GM19372 (cell line): ENCODE results near the gene AFAP1.
"Not testable (repeated sequence)": the region's sequence is repeated elsewhere in the genome, so short reads cannot be mapped to it uniquely, and the experiment has no call there.

Experiments used
- ATAC-seq: cut with Tn5 transposase; IDR thresholded peaks from one replicate; pipeline ENCODE4 v1.9.1; 2021; ENCODE audit warnings: mild to moderate bottlenecking, low read depth, moderate library complexity; ENCODE audit not compliant: unreplicated experiment

The AFAP1 gene

DNA sequence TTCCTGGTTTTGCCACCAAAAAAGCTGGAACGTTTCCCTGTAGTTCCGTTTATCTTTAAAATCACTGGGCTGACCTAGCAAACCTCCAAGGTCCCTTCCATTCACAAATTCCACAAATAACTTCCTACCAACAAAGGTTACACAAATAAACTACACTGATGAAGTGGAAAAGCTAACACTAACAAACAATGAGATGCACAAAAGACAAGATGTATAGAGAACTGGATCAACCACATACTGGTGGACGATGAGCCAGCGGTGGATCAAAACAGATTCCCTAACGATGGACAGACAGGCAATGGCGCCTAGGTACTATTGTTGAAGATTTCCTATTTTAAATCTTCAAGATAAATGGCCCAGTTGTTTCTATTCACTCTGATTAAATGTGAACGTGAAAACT is 15.5 kb downstream of the AFAP1 start:
- ATAC-seq: no peak

GRCh38 chr4:7922466-7922865 is 17.2 kb downstream of the AFAP1 start:
- ATAC-seq: no peak

DNA sequence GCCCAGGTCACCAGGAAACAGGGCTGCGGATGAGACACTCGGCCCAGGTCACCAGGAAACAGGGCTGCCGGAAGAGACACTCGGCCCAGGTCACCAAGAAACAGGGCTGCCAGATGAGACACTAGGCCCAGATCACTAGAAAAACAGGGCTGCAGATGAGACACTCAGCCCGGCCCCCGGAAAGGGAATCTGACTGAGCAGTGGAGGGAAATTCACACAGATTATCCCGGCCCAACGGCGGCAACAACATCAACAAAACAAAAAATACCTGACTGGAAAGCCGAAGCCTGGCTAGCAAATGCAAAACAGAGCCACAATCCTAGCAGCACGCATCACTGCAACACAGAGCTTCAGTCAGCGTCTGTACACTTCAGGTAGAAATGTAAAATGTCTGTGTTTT is 20.7 kb downstream of the AFAP1 start:
- ATAC-seq: no peak

DNA sequence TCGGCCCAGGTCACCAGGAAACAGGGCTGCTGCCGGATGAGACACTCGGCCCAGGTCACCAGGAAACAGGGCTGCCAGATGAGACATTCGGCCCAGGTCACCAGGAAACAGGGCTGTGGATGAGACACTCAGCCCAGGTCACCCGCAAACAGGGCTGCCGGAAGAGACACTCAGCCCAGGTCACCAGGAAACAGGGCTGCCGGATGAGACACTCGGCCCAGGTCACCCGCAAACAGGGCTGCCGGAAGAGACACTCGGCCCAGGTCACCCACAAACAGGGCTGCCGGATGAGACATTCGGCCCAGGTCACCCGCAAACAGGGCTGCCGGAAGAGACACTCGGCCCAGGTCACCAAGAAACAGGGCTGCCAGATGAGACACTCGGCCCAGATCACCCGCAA is 21.5 kb downstream of the AFAP1 start:
- not testable (repeated sequence) for ATAC-seq

DNA sequence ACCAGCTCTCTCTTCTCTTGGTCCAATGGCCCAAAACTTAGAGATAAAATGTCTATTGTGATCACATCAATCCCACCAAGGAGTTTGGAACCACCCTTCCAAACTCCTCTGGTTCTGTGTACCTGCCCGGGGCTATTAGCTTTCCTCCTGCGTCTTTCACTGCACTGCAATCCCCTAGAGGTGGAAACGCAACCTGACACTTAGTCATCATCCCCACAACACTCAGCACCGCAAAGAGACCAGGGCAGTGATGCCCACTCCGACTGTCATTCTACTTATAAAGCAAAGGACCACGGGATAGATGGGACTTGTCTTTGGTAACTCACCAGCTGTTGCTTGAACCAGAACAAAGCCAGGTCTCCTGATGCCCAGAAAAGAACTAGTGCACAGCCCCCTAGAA is 22.0 kb downstream of the AFAP1 start:
- no peak for ATAC-seq

DNA sequence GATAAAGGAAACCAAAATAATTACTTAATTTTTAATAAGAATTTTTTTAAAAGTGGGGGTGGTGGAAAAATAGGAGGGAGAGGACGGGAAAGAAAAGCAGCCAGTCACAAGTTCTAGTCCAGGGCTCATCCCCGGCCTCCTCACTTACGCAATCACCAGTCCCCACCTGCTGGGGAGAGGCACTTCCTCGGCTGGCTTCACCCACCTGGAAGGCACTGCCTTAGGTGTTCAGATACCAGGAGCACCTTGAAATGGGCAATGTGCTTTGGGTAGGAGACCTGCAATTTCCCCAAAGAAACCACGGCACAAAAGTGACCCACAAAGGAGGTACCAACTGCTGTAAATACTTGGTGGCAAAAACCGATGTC is 23.8 kb downstream of the AFAP1 start:
- ATAC-seq: no peak

- no peak for ATAC-seq
Observed at GRCh38 chr4:7912826-7913225, 26.8 kb downstream of the AFAP1 start.

GRCh38 chr4:7910952-7911578 is 28.6 kb downstream of the AFAP1 start:
- no peak for ATAC-seq

GRCh38 chr4:7910263-7910896 is 29.3 kb downstream of the AFAP1 start:
- no peak for ATAC-seq

DNA sequence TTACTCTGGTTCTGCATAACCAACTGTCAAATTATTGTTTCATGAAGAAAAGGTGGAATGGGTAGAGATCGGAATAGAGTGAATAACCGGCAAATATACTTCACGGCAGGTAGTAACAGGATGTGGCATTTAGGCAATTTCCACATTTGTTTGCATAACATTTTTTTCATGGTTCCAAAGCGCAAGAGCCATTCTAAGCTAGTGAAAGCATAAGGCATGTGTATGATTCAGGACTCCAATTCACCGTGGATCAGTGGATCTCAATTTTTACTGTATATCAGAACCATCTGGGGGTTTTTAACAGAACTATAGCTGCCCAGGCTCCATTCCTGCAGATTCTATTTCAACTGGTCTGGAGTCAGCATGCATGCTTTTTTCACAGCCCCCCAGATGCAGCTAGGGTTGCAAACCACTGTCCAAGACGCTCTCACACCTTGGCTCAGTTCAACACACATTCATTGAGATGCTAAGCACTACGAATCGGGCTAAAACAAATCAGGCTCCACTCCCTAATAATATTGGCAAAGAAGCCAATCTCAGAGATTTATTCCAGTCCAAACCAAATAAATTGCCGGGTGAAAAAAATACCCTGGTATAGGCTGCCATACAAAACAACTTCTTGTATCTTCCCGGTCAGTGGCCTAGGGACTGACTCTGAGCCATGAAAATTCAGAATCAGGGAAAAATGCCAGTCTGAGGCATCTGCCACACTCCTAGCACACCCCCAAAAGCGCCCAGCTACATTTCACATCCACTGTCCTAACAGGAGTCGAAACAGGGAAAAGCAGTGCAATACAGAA is 30.0 kb downstream of the AFAP1 start:
- ATAC-seq: no peak

DNA sequence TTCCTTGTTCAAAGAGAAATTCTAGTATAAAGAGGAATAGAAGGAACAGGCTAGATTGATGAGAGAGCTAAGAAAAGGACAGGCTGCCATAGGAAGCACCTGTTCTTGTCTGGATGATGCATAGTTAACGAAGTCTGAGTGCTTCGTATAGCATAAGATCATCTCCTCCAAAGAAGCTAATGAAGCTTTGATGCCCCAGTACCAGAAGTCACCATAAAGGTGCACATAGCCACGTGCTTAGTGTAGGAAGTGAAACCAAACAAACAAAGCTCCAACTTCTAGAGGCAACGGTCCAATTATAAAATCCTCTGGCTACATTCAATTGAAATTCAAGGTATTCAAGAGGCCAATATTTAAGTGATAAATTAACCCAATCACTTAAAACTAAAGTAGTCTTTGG is 31.0 kb downstream of the AFAP1 start:
- no peak for ATAC-seq

DNA sequence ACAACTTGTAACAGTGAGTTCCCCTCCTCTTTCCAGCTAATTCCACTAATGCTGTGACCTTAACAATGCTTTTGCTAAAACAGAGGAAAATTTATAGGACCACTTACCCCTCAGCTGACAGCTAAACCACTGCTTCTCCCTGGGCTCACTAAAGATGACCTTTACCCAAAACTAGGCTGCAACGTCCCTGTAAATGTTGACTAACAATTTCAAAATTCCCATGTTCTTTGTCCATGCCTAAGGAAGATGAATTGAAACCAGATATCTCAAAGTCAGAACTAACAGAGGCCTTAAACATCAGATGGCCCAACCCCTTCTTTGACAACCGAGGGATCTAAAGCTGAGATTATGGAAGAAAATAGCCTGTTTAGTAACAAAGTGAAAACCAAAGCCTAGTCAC is 32.5 kb downstream of the AFAP1 start:
- ATAC-seq: no peak

GRCh38 chr4:7906171-7906701 is 33.4 kb downstream of the AFAP1 start:
- no peak for ATAC-seq

- no peak for ATAC-seq
Observed at GRCh38 chr4:7904952-7905915, 34.4 kb downstream of the AFAP1 start.

DNA sequence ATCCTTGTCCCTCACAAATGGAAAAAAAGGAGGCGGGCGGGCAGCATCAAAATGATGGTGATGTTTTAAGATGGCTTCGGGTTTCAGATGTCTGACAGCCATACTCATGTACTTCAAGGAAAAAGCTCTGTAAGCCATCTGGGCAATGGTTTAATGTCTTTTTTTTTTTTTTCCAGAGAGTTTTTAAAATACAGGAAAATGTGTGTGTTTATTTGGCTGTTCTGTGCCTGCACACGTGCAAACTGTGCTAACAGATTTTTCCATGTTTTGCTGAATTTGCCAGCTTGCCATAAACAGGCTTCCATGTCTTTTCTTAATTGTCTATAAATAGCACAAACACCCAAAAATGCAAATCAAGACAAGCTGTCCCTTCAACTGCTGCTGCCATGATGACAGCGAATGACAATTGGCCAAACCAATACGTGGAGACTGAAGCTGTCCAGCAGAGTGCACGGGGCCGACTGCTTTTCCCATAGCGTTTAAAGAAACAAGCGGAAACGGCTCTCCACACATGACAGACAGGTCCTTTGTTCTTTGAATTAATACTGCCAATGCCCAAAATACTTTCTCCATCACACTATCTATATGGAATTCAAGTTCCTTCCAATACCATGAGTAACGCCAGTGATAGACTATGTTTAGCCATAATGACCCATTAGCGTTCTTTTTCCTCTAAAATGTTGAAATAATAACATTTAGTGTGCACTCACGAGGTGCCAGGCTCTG is 35.7 kb downstream of the AFAP1 start:
- ATAC-seq: no peak

GRCh38 chr4:7902826-7903225 is 36.8 kb downstream of the AFAP1 start:
- ATAC-seq: no peak

DNA sequence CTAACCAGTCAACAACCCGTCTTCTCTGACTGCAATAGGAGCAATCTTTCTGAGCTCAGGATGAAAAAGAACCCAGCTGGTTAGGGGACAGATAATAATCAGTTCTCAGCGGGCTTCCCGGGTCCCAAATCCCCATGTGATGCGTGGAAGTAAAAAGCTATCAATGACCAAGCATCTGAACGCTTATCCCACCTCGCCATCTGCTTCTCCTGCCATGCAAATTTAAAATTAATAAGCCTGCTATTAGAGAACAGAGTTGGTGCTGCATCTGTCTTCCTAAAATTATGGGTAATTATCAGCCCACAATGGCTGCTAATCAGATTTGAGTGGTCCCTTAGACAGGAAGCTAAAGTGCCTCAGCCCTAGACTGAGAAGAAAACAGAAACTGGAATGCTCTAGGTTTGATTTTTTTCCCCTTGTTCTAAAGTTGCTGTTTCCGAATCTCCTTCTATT is 37.5 kb downstream of the AFAP1 start:
- ATAC-seq: no peak

- no peak for ATAC-seq
Observed at GRCh38 chr4:7901311-7901885, 38.3 kb downstream of the AFAP1 start.

DNA sequence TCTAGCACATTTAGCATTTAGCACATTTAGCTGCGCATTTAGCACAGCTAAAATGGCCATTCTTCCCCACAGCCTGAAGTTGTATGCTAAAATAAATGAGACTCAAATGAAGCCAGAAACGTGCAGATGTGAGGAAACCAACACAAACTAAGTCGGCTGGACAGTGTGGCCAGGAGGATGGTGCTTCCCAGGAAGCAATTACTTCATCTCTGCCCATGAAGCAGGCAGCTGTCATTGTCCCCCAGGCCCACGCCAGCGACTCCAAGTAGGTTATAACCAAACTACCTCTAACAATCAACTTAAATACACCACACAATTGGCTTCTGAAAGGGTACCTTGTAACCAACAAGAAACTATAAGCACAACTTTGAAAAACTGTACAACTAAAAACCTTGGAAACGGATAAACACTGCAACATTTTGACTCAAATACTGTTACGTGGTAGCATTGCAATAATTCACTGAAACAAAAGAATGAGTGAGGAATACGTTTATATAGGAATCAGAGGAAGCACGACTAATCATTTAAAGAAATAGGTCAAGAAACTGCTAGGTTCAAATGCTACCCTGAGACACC is 39.2 kb downstream of the AFAP1 start:
- no peak for ATAC-seq
